Activated naive CD8-positive, alpha-beta T cell treated with anti-CD3 and anti-CD28 coated beads, Interleukin-2, amount 50 U/mL, for 24 hours (primary cell): ENCODE results near the gene SDHAF1.
"Not testable (repeated sequence)": the region's sequence is repeated elsewhere in the genome, so short reads cannot be mapped to it uniquely, and the experiment has no call there.

Experiments
- ATAC-seq: fragments of 150-1000 bp; cut with Tn5 transposase; one replicate; pipeline ENCODE4 v1.10.0; 2021
- DNase-seq: peaks from one replicate; pipeline ENCODE4 v3.0.0; 2021
- H3K27ac Mint-ChIP-seq: one replicate; pipeline ENCODE4 v1.8.0; 2021; ENCODE audit warnings: mild to moderate bottlenecking, mixed read lengths
- H3K27me3 Mint-ChIP-seq: one replicate; pipeline ENCODE4 v1.8.0; 2021; ENCODE audit warnings: mixed read lengths
- H3K36me3 Mint-ChIP-seq: one replicate; pipeline ENCODE4 v1.8.0; 2021; ENCODE audit warnings: low read depth, mixed read lengths
- H3K4me1 Mint-ChIP-seq: one replicate; pipeline ENCODE4 v1.8.0; 2021; ENCODE audit warnings: mixed read lengths
- H3K4me3 Mint-ChIP-seq: one replicate; pipeline ENCODE4 v1.8.0; 2021; ENCODE audit warnings: mild to moderate bottlenecking, moderate library complexity, mixed read lengths
- H3K9me3 Mint-ChIP-seq: one replicate; pipeline ENCODE4 v1.8.0; 2021; ENCODE audit warnings: mixed read lengths

Gene SDHAF1

DNA sequence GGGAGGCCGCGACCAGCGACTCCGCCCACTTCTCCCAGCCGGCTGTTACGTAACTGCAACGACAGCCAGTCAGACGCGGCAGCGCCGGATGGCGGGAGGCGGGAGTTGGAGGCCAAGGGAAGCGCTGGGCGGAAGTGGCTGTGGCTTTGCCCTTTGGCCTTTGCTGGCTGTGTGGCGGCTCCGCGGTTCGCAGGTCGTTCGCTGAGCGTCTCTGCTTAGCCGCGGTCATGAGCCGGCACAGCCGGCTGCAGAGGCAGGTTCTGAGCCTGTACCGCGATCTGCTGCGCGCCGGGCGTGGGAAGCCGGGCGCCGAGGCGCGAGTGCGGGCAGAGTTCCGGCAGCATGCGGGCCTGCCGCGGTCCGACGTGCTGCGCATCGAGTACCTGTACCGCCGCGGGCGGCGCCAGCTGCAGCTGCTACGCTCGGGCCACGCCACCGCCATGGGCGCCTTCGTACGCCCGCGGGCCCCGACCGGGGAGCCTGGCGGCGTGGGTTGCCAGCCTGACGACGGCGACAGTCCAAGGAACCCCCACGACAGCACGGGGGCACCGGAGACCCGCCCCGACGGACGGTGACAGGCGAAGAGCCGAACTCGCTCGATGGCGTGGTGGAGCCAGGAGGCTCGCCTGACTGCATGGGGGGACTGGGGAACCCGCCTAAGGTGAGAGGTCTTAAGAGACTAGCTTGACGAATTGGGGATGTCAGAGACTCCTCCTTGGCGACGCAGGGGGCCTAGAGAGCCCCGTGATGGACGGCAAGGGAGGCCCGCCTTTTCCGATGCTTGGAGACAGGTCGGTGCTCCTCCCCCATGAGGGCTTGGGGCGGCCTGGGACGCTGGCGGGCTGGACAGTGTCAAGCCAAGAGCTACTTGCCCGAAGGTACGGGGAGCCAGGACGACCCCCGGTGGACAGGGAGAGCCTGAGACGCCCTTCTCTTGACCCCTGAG lies at the start of gene SDHAF1:
TSS of gene SDHAF1 (plus strand) at position 141 of the 946 bp plus-strand sequence. CDS start at position 228, 87 bp downstream.
- no peaks in the 10 kb centered on the region for H3K9me3 Mint-ChIP-seq
- ATAC-seq (peak; percentile 88), DNase-seq (peak; percentile 97)
- peaks cover 38% of the 10 kb centered on the region for H3K4me1 Mint-ChIP-seq
- peak within 1 kb of the TSS; percentile 94 for H3K27ac Mint-ChIP-seq
- no peaks in the 10 kb centered on the region for H3K27me3 Mint-ChIP-seq
- peaks cover 15% of the 10 kb centered on the region for H3K36me3 Mint-ChIP-seq
- H3K4me3 Mint-ChIP-seq = peak within 1 kb of the TSS; percentile 92

- peaks cover 6% of the 10 kb centered on the region for H3K4me1 Mint-ChIP-seq
- ATAC-seq = no peak
- H3K4me3 Mint-ChIP-seq = no peak overlapping the region
- H3K9me3 Mint-ChIP-seq = no peaks in the 10 kb centered on the region
- peaks cover 2% of the 10 kb centered on the region for H3K36me3 Mint-ChIP-seq
- H3K27ac Mint-ChIP-seq = no peak overlapping the region
- DNase-seq = no peak
- no peaks in the 10 kb centered on the region for H3K27me3 Mint-ChIP-seq
These were observed 48.8 kb upstream of the SDHAF1 start for GRCh38 chr19:35946203-35946602.

DNA sequence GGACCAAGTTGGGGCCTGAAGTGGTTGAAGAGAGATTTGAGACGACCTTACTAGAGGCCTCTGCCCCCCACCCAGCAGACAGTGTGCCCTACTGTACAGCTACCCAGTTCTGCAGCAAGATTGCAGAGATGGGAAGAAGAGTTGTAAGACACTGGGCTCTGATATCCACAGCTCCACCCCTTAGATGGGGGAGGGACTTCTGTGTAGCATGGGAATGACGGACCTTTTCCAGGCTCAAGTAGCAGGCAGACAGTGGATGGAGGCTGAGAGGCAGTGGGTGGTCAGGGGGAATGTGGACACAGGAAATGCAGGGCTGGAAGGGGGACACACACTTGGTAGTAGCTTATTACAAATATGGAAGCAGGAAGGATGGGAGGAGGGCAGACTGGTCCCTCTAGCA lies 45.9 kb upstream of the SDHAF1 start:
- H3K4me1 Mint-ChIP-seq = peaks cover 23% of the 10 kb centered on the region
- ATAC-seq (no peak), DNase-seq (no peak)
- H3K36me3 Mint-ChIP-seq = no peaks in the 10 kb centered on the region
- no peaks in the 10 kb centered on the region for H3K9me3 Mint-ChIP-seq
- no peaks in the 10 kb centered on the region for H3K27me3 Mint-ChIP-seq
- no peak overlapping the region for H3K4me3 Mint-ChIP-seq
- no peak overlapping the region for H3K27ac Mint-ChIP-seq

DNA sequence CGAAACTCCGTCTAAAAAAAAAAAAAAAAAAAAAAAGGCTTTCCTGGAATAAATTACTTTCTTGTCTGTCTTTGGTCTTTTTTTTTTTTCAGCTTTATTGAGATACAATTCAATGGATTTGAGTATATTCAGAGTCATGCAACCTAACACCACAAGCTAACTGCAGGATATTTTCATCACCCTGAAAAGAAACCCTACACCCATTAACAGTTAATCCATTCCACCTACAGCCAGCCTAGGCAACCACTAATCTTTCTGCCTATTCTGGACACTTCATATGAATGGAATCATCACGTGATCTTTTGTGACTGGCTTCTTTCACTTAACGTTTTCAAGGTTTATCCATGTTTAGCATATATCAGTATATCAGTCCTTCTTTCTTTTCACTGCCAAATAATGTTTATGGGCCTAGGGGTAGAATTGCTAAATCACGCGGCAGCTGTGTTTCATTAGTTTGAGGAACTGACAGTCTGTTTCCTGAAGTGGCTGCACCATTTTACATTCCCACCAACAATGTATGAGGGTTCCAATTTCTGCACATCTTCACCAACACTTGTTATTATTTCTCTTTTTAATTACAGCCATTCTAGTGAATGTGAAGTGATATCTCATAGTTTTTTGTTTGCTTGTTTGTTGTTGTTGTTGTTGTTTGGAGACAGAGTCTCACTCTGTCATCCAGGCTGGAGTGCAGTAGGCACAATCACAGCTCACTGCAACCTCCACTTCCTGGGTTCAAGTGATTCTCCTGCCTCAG lies 38.9 kb upstream of the SDHAF1 start:
- DNase-seq = no peak
- no peak overlapping the region for H3K27ac Mint-ChIP-seq
- peaks cover 42% of the 10 kb centered on the region for H3K4me1 Mint-ChIP-seq
- no peak for ATAC-seq
- no peak overlapping the region for H3K4me3 Mint-ChIP-seq
- H3K36me3 Mint-ChIP-seq = no peaks in the 10 kb centered on the region
- no peaks in the 10 kb centered on the region for H3K9me3 Mint-ChIP-seq
- peaks cover 12% of the 10 kb centered on the region for H3K27me3 Mint-ChIP-seq

DNA sequence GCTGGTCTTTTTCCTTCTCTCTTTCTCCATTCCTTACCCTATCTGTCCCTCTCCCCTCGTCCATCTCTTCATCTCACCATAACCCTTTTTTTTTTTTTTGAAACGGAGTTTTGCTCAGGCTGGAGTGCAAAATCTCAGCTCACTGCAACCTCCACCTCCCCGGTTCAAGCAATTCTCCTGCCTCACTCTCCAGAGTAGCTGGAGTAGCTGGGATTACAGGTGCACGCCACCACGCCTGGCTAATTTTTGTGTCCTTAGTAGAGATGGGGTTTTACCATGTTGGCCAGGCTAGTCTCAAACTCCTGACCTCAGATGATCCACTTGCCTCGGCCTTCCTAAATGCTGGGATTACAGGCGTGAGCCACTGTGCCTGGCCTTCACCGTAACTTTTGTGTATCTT lies 37.6 kb upstream of the SDHAF1 start:
- H3K4me1 Mint-ChIP-seq = peaks cover 39% of the 10 kb centered on the region
- DNase-seq, H3K27ac Mint-ChIP-seq, H3K4me3 Mint-ChIP-seq, ATAC-seq, H3K9me3 Mint-ChIP-seq, H3K36me3 Mint-ChIP-seq: not testable (repeated sequence)
- H3K27me3 Mint-ChIP-seq = peaks cover 12% of the 10 kb centered on the region

DNA sequence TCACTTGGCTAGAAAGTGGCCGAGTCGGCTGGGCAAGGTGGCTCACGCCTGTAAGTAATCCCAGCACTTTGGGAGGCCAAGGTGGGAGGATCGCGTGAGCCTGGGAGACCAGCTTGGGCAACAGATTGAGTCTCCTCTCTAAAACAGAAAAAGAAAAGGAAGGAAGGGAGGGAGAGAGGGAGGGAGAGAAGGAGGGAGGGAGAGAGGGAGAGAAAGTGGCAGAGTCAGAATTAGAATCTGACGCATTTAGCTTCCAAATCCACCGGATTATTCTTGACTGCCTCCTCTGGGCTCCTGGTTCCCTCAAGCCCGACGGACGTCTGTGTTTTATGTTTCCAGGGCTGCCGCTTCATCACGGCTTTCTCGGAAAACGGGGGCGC lies 36.3 kb upstream of the SDHAF1 start:
- H3K9me3 Mint-ChIP-seq = no peaks in the 10 kb centered on the region
- H3K4me3 Mint-ChIP-seq = no peak overlapping the region
- peaks cover 30% of the 10 kb centered on the region for H3K4me1 Mint-ChIP-seq
- no peaks in the 10 kb centered on the region for H3K36me3 Mint-ChIP-seq
- ATAC-seq (no peak), DNase-seq (no peak)
- no peak overlapping the region for H3K27ac Mint-ChIP-seq
- peaks cover 14% of the 10 kb centered on the region for H3K27me3 Mint-ChIP-seq

DNA sequence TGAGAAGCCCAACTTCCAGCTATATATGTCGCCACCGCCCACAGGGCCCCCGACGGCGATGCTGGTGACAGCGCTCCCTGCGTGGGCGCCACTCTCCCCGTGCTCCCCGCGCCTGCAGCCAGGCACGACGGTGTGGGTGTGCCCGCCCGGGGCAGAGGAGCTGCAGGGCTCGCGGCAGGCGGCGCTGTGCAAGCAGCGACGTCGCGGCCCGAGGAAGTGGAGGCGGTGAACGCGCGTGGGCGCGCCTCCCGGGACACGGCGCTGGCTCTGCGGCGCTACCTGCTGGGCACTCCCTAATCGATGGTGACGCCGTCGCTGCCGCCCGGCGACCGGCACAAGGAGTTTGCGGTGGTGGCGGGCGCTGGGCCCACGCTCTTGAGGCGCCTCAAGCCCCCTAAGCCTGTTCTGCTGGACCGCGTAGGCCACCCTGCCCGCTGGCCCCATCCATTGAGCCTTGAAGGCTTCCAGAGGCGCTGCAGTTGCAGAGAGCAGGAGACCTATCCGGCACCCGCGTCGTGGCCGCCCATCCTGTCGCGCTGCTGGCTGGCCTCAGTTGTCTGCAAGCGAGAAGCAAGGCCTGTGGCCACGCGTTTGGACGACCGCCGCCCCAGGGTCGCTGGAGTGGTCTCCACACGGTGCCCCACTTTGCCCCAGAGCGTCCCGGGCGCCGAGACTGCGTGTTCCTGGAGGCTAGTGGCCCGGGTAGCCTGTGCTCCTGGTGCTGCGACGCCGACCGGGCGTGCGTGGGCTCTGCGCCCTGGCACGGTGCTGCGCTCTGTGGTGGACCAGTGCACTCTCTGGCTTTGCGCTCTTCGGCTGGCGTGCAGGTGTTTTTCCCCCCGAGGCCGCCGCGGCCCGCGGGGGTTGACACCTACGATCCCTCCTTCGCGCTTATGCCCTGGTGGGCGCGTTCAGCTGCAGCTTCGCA lies 35.7 kb upstream of the SDHAF1 start:
- peak overlapping the region; percentile 14 for H3K4me3 Mint-ChIP-seq
- DNase-seq (peak; percentile 70), ATAC-seq (peak; percentile 87)
- H3K27me3 Mint-ChIP-seq = peaks cover 15% of the 10 kb centered on the region
- peaks cover 23% of the 10 kb centered on the region for H3K4me1 Mint-ChIP-seq
- H3K36me3 Mint-ChIP-seq = no peaks in the 10 kb centered on the region
- H3K9me3 Mint-ChIP-seq = no peaks in the 10 kb centered on the region
- no peak overlapping the region for H3K27ac Mint-ChIP-seq

DNA sequence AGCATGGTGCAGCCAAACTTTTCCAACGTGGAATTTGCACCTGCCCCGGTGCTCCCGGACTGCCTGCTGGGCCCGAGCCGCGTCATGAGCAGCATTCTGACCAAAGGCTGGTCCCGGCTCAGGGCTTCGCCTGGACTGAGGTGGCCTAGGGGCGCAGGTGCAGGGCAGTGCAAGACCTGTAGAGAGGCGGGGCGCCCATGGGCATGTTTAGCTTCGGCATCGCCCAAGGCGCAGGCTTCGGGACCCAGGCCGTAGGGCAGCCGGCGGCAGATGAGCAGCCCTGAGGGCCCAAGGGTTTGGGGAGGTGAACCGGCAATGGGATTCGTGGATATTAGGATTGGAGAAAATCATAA lies 35.0 kb upstream of the SDHAF1 start:
- ATAC-seq = no peak
- no peaks in the 10 kb centered on the region for H3K36me3 Mint-ChIP-seq
- H3K9me3 Mint-ChIP-seq = no peaks in the 10 kb centered on the region
- no peak for DNase-seq
- H3K4me3 Mint-ChIP-seq = no peak overlapping the region
- no peak overlapping the region for H3K27ac Mint-ChIP-seq
- H3K27me3 Mint-ChIP-seq = peaks cover 15% of the 10 kb centered on the region
- H3K4me1 Mint-ChIP-seq = peaks cover 22% of the 10 kb centered on the region

DNA sequence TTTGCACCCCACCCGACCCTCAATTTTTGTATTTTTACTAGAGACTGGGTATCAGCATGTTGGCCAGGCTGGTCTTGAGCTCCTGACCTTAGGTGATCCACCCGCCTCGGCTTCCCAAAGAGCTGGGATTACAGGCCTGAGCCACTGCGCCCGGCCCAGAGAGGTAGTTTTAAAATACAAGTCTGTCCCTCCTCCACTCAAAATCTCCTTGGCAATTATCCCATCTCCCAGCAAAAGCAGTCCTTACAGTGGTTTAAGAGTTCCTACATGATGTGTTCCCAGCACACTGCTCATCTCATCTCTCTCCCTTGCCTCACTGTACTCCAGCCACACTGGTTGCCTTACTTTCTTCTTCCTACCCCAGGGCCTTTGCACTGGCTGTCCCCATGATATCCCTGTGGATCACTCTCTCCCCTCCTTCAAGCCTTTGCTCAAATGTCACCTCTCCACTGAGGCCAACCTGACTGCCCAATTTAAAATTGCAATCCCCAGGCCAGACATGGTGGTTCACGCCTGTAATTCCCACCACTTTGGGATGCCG lies 34.5 kb upstream of the SDHAF1 start:
- ATAC-seq (no peak), DNase-seq (no peak)
- H3K27me3 Mint-ChIP-seq = peaks cover 15% of the 10 kb centered on the region
- no peak overlapping the region for H3K27ac Mint-ChIP-seq
- H3K4me3 Mint-ChIP-seq = peak overlapping the region; percentile 24
- no peaks in the 10 kb centered on the region for H3K9me3 Mint-ChIP-seq
- no peaks in the 10 kb centered on the region for H3K36me3 Mint-ChIP-seq
- H3K4me1 Mint-ChIP-seq = peaks cover 19% of the 10 kb centered on the region

DNA sequence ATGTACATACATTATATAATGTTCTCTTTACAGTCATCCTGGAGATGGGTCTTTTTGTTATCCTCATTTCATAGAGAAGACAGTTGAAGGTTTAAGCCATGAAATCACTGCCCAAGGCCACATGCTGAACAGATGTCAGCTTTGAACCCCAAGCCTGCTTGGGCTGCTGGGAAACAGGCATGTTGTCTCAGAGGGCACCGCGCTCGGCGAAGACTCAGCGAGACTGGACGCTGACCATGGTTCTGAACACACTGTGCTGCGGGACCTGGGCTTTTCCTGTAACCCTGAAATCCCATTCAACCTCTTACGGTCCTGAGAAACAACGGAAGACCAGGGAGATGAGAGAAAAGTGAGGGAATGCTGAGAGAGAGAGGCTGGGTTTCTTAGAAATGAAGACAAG lies 31.5 kb upstream of the SDHAF1 start:
- Mint-ChIP-seq H3K36me3 (no peaks in the 10 kb centered on the region), H3K4me3 (no peak overlapping the region), H3K27ac (no peak overlapping the region), H3K9me3 (no peaks in the 10 kb centered on the region), H3K4me1 (peaks cover 10% of the 10 kb centered on the region), H3K27me3 (peaks cover 17% of the 10 kb centered on the region)
- ATAC-seq (no peak), DNase-seq (peak; percentile 49)

GRCh38 chr19:35966771-35967170 lies 28.2 kb upstream of the SDHAF1 start:
- no peak for ATAC-seq
- no peak overlapping the region for H3K4me3 Mint-ChIP-seq

GRCh38 chr19:35973487-35973886 lies 21.5 kb upstream of the SDHAF1 start:
- Mint-ChIP-seq H3K27ac (no peak overlapping the region), H3K9me3 (no peaks in the 10 kb centered on the region), H3K4me3 (no peak overlapping the region), H3K27me3 (peaks cover 6% of the 10 kb centered on the region), H3K36me3 (no peaks in the 10 kb centered on the region), H3K4me1 (no peaks in the 10 kb centered on the region)
- DNase-seq (no peak), ATAC-seq (peak; percentile 4)

More at GRCh38 chr19:35966771-35967170, 28.2 kb upstream of the SDHAF1 start:
- H3K4me1 Mint-ChIP-seq = peaks cover 2% of the 10 kb centered on the region
- no peaks in the 10 kb centered on the region for H3K36me3 Mint-ChIP-seq
- DNase-seq = no peak
- no peaks in the 10 kb centered on the region for H3K9me3 Mint-ChIP-seq
- H3K27ac Mint-ChIP-seq = no peak overlapping the region
- peaks cover 6% of the 10 kb centered on the region for H3K27me3 Mint-ChIP-seq

DNA sequence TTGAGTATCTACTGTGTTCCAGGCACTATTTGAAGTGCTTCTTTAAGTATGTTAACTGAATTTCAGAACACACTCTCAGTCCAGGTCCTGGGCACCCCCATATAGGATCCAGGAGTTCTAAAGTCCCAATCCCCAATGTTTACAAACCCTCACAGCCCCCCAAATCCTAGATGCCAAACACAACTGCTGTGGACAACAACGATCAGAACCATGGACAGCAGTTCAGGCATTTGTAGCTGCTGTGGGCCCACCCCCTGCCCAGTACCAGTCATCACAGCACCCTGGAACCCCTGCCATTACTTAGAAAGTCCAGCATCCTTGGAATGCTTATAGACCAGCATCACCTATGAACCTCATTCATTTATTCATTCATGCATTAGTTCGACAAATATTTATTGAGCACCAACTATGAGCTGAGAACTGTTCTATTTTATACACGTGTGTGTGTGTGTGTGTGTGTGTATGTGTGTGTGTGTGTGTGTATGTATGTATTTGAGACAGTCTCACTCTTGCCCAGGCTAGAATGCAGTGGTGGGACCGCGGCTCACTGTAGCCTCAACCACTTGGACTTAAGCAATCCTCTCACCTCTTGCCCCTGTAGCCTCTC lies 19.3 kb upstream of the SDHAF1 start:
- Mint-ChIP-seq H3K4me1 (no peaks in the 10 kb centered on the region), H3K36me3 (no peaks in the 10 kb centered on the region), H3K4me3 (no peak overlapping the region), H3K27me3 (peaks cover 17% of the 10 kb centered on the region), H3K9me3 (no peaks in the 10 kb centered on the region), H3K27ac (no peak overlapping the region)
- DNase-seq (no peak), ATAC-seq (no peak)
